Activated CD4-positive, alpha-beta T cell treated with anti-CD3 and anti-CD28 coated beads, Interleukin-2, Interleukin-6, amounts not matched to agents 100 ng/mL and 50 ng/mL, durations not matched to agents 16 hours and 8 hours (primary cell): ENCODE measurements around the gene CLDN34.

Experiments used
- DNase-seq: peaks from one replicate; pipeline ENCODE4 v3.0.0-alpha.2; 2020

Gene CLDN34

DNA sequence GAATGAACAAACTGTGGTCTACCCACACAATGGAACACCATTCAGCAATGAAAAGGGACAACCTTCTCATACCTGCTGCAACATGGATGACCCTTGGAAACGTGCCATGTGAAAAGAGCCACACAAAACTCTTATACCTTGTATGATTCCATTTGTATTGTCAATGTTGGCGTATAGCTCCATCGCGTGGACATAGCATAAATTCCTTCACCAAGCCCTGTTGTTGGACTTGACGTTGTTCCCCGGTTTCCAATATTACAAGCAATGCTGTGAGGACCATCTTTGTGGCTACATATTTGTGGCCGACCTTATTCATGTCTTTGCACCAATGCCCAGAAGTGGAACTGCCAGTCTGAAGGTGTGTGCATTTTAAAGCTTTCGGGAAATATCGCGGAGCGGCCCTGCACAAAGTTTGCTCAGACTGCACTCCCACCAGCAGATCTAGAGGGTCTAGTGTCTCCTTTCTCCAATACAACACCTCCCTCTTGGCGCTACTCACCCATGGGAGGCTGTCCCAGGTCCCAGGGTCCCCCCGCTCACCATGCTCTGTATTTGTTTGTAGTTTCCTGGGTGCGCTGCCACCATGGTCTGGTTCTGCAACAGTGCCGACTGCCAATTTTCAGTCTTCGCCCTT is at the start of gene CLDN34:
Gene CLDN34 (plus strand): TSS at position 584 of the 634 bp plus-strand sequence. CDS start 0 bp downstream, at position 584.
- no peak for DNase-seq

DNA sequence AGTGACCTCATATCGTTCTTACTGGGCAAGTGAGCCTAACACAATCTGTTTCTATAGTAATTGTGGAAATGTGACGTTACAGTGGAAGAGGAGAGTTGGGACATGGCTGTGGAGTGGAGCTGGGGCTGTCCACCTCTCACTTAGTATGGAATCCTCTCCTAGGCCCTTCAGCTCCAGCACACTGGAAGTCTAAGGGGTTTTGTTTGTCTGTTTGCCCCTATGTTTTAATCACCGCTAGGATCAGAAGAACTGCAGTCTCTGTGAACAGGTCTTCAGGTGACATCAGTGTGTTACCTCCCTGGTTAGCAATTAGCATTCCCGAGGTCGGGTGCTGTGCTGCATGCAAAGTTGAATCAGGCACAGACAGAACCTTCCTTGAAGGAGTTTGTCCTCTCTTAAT is 49.3 kb upstream of the CLDN34 start:
- no peak for DNase-seq

DNA sequence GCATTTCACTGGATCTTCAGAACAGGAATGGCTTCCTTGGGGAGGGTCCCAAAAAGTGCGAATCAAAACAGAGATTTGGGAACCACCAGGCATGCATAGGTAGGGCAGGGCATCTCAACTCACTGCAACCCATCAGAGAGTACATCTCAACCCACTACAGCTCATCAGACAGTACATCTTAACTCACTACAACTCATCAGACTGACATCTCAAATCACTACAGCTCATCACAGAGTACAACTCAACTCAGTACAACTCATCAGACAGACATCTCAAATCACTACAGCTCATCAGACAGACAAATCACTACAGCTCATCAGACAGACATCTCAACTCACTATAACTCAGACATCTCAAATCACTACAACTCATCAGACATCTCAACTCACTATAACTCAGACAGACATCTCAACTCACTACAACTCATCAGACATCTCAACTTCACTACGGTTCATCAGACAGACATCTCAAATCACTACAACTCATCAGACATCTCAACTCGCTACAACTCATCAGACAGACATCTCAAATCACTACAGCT is 47.5 kb upstream of the CLDN34 start:
- no peak for DNase-seq

GRCh38 chrX:9921407-9921806 is 45.8 kb upstream of the CLDN34 start:
- DNase-seq, result no peak

DNA sequence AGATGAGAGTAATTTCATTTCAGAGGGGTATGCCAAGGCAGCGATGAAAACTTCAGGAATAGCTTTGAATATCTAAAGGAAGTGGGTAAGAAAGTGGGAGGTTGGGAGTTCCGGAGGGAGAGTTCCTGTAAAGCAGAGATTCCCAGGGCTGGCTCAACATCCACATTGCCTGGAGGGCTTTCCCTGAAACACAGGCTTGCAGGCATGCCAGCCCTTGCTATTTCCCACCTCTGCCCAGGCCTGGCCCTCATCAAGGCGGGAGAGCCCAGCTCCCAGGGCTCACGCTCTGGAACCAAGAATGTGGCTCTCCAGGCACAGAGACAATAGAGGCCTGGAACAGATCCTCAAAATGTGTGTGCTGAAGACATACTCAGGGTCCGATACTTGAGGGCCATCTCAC is 43.8 kb upstream of the CLDN34 start:
- no peak for DNase-seq

- DNase-seq, result no peak
Observed at GRCh38 chrX:9926002-9926401, 41.2 kb upstream of the CLDN34 start.

GRCh38 chrX:9927698-9928482 is 39.3 kb upstream of the CLDN34 start:
- no peak for DNase-seq

DNA sequence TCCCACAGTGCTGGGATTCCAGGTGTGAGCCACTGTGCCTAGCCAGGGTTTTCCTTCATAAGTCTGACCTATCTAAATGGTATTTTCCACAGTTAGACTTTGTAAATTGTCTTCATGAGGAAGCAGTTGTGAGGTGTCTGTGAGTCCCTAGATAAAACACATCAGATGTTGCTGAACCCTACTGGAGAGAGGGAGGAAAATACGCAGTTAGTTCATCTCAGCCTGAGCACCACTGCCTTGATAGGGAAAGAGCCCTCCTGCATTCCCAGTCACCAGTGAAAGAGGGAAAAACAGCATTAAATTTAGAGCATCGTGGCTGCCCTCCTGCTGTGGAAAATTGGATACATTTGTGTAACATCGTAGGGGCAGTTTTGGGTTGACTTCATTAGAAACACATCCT is 31.7 kb upstream of the CLDN34 start:
- DNase-seq, result no peak

DNA sequence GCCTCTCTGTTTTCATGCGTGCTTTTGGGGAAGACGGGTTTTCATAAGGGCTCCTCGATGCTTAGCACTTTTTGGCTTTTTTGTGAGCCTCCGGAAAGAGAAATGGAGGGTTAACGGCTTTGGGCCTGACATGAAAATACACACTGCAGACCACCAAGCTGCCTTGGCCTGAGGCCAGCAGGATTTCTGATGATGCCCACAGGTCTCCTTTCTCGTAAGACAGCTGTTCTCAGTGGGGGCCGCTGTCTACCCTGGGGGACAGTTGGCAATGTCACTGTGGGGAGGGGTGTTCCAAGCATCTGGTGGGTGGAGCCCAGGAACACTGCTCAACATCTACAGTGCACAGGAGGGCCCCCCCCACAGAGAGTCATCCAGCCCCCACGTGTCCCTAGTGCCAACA is 29.4 kb upstream of the CLDN34 start:
- no peak for DNase-seq

DNA sequence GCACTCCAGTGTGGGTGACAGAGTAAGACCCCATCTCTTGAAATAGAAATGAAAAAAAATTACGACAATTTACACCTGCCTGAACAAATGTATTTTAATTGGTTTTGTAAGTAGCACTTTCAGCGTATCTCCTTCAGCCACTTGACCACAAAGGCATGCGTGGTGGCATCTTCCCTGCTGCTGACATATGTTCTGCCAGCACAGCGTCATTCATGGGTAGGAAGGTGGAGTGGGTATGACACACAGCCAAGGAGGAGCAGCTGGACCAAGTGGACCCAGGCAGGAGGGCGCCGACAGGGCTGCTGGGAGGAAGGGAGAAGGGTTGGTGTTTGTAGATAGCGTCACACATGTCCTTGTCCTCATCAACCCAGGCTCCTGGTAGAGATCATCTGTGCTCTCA is 28.6 kb upstream of the CLDN34 start:
- DNase-seq, result no peak

DNA sequence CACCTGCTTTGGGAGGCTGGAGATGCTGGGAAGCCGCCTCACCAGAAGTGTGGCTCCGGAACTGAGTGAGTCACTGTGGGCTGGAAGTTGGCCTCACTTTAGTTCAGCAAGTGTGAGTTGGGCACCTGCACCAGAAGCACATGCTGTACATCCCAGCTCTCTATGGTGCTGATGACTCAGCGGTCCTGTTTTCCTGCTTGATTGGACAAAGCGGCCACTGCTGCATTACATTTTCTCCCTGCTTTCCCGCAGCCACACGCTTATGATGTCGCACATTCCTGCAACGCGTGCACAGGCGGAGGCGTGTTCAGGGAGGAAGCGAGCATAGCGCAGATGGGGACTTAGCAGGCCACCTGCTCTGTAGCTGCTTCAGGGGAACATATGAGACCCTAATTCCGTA is 26.7 kb upstream of the CLDN34 start:
- no peak for DNase-seq

DNA sequence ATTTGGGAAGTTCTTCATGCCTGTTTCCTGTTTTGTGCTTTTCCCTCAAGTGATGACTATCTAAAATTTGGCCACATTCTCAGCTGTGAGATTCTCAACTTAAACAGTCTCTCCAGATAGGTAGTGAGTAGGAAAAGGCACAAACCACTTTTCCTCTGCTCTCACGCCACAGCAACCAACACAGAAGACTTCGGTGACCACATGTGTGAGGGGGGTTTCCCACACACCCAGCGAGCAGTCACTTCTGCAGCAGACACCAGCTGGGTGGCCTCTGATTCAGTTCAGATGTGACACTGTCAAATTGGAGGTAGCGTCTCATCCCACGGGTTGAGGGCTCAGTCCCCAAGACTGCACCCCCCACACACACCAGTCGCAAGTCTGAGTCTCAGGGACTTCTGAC is 25.1 kb upstream of the CLDN34 start:
- DNase-seq, result peak; percentile 85

DNA sequence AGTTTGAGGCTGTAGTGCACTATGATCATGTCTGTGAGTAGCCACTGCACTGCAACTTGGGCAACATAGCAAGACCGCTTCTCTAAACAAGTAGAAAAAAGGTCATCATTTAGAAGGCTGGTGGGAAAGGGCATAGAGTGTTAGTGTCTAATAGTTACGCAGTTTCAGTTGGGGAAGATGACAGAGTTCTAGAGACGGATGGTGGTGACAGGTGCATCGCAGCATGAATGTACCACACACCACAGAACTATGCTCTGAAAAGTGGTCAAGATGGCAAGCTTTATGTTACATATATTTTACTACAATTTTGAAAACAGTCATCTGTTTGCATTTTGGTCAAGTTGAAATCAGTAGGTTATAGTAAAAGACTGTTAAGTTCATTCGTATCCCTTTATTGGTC is 23.7 kb upstream of the CLDN34 start:
- DNase-seq, result no peak

DNA sequence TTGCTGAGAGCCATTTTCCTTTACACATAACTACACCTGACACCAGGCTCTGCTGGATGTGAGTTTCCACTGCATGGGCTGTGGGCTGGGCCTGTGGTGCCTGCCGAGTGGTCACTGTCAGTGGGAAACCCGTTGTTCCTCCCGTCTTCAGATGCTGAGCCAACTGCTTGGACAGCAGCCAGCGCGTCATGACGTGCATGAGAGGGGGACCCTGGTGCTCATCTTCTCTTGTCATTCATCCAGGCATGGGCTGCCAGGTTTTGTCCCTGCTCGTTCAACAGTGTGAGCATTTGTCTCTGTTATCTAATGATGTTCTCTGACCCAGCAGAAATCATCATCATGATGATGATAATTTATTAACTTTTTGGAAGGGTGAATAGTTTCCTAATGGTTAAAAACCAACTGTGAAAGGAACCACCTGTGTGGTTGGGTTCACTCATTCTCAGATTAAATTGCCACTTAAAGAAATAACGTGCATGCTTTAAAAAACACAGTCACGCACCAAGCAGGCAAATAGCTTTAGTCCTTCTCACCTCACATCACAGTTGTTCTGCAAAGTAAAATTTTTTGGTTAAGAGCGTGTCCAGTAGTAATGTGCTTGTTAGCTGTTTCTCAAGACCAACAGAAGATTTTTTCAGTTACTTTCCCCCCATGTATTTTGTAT is 19.9 kb upstream of the CLDN34 start:
- DNase-seq, result no peak

GRCh38 chrX:9948406-9948805 is 18.8 kb upstream of the CLDN34 start:
- DNase-seq, result no peak

GRCh38 chrX:9952300-9952699 is 14.9 kb upstream of the CLDN34 start:
- no peak for DNase-seq

GRCh38 chrX:9953396-9953795 is 13.8 kb upstream of the CLDN34 start:
- no peak for DNase-seq

GRCh38 chrX:9955506-9955905 is 11.7 kb upstream of the CLDN34 start:
- no peak for DNase-seq

DNA sequence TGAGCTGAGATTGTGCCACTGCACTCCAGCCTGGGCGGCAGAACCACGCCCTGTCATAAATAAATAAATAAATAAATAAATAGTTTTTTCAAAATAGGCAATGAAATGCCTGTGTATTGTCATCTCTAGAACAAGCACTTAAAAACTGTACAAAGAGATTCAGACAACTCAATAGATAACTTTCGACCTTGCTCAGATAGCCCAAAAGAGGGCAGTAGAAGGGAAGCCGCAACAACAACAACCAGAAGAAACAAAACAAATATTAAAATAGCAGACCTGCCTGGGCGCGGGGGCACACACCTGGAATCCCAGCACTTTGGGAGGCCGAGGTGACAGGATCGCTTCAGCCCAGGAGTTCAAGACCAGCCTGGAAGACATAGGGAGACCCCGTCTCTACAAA is 9.4 kb upstream of the CLDN34 start:
- DNase-seq, result no peak

DNA sequence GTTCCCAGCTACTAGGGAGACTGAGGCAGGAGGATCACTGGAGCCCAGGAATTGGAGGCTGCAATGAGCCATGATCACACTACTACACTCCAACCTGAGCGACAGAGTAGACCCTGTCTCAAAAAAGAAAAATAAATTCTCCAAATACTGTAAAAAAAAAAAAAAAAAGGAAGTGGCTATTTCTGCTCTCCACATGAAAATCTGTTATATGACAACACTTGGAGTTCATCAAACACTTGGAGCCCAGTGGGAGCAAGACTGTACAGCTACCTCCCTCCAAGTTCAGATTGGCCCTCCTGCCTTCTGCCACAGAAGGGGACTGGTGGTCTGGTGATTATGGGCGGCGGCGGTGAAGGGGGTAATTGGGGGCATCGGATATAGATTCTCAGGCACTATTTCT is 9.0 kb upstream of the CLDN34 start:
- DNase-seq, result no peak

DNA sequence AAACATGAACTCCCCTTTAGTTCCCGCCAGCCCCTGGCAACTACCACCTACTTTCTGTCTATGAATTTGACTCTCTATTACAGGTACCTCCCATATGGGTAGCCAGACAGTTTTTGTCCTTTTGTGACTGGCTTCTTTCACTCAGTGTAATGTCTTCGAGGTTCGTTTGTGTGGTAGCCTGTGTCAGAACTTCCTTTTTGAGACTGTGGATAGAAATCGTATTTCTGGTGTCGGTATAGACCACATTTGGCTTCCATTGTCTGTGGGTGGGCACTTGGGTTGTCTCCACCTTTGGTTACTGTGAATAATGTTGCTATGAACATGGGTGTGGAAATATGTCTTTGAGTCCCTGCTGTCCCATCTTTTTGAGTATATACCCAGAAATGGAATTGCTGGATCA is 5.4 kb upstream of the CLDN34 start:
- no peak for DNase-seq

DNA sequence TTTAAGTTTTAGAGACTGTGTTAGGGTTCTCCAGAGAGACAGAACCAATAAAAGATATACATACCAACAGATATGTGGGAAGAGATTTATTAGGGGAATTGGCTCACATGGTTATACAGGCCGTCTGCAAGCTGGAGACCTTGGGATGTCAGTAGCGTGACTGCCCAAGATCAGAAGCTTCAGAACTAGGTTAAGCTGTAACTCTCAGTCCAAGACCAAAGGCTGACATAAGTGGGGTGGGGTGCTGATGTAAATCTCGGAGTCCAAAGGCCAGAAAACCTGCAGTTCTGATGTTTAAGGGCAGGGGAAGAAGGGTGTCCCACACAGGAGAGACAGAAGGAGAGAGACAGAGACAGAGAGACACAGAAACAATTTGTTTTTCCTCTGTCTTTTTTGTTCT is 10.5 kb downstream of the CLDN34 start:
- DNase-seq, result no peak

DNA sequence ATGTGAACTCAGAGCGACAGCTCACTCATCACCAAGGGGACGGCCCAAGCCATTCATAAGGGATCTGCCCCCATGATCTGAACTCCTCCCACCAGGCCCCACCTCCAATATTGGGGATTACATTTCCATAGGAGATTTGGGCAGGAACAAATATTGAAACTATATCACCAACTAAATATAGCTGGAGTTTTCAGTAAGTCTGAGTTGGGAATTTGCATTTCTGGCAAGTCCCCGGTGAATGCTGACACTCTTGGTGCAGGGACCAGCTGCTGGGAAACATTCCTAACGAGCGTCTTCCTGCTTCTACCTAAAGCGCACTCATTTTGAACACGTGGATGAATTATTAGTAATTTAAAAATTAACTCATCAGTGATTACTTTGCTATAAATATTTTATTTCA is 13.2 kb downstream of the CLDN34 start:
- DNase-seq, result no peak

DNA sequence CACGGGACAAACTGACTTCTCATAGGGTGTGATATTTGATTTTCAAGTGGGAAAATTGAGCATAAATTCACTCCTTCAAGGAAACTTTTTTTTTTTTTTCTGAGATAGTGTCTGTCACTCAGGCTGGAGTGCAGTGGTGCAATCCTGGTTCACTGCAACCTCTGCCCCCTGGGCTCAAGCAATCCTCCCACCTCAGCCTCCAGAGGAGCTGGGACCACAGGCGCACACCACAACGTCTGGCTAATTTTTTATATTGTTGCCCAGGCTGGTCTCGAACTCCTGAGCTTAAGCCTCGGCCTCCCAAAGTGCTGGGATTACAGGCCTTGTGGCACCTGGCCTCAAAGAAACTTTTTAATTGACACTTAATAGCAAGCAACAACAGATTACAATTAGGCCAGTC is 13.8 kb downstream of the CLDN34 start:
- no peak for DNase-seq
